ENCODE results near the gene CDC42BPB.

Gene CDC42BPB, protein sequence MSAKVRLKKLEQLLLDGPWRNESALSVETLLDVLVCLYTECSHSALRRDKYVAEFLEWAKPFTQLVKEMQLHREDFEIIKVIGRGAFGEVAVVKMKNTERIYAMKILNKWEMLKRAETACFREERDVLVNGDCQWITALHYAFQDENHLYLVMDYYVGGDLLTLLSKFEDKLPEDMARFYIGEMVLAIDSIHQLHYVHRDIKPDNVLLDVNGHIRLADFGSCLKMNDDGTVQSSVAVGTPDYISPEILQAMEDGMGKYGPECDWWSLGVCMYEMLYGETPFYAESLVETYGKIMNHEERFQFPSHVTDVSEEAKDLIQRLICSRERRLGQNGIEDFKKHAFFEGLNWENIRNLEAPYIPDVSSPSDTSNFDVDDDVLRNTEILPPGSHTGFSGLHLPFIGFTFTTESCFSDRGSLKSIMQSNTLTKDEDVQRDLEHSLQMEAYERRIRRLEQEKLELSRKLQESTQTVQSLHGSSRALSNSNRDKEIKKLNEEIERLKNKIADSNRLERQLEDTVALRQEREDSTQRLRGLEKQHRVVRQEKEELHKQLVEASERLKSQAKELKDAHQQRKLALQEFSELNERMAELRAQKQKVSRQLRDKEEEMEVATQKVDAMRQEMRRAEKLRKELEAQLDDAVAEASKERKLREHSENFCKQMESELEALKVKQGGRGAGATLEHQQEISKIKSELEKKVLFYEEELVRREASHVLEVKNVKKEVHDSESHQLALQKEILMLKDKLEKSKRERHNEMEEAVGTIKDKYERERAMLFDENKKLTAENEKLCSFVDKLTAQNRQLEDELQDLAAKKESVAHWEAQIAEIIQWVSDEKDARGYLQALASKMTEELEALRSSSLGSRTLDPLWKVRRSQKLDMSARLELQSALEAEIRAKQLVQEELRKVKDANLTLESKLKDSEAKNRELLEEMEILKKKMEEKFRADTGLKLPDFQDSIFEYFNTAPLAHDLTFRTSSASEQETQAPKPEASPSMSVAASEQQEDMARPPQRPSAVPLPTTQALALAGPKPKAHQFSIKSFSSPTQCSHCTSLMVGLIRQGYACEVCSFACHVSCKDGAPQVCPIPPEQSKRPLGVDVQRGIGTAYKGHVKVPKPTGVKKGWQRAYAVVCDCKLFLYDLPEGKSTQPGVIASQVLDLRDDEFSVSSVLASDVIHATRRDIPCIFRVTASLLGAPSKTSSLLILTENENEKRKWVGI (N-terminal part only)
- total RNA-seq, result 90.4 to 199 (median 120) reads per million in 18 experiments

DNA sequence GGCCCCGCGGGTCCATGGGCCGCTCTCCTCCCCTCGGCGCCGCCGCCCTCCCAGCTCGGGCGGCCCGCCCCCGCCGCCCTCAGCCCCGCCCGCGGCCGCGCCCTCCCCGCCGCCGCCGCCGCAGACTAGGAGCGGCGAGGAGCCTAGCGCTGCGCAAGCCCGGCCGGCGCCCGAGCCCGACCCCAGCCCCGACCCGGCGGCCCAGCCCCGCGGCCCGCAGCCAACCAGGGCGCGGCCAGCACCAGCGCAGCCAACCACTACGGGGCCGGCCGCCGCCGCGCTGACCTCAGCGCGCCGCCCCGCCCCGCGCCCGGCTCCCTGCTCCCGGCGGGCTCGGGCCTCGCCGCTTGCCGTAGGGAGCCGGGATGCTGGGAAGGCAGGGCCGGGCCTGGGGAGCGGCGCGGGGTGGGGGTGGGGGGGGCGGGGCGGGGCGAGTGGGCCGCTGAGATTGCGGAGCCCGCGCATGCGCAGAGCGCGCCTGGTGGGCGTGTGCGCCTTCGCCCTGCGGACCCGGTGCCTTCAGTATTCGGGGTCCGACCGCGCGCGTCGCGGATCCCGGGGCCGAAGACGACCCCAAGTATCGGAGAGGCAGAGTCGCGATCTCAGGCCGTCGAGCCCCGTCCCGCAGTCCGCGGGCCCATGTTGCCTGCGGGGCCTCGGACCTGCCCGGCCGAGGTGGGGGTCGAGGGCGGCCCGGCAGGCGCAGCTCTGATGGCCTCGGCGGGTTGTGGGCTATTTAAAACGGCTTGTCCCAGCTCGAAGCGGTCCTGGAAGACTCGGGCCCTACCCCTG is at the start of gene CDC42BPB:
Gene CDC42BPB, minus strand, starts transcription at position 178 of the 792 bp plus-strand sequence. CDS start 376 bp downstream, outside the sequence.
- peak; percentile 85 to 95 for DNase-seq

GRCh38 chr14:103105580-103106150 is 48.3 kb upstream of the CDC42BPB start:
- DNase-seq, result no peak

DNA sequence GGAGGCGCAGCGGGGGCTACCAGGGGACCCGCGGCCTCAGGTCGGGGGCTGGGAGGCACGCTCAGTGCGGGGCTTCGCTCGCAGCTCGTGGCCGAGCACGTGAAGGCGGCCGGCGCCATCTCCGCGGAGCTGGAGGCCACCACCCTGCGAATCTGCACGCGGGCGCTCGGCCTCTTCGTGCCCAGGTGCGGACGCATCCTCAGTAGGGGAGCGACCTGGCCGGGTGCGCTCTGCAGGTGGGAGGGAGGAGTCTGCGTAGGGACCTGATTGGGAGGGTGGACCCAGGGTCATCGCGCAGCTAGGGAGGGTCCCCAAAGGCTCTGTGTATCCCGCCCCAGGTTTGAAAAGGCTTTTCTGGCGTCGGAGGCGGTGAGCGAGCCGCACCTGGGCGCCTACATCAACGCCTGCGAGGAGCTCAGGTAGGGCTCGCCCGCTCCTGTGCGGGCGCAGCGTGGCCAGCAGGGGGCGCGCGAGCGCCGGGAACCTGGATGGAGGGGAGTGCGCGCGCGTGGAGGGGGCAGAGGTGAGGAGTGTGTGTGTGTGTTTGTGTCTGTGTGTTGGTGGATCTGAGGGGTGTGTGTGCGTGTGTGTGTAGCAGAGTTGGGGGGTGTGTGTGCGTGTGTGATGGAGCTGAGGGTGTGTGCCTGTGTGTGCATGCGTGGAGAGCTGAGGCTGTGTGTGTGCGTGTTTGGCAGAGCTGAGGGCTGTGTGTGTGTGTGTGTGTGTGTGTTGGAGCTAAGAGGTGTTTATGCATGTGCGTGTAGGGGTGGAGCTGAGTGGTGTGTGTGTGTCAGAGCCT is 47.5 kb upstream of the CDC42BPB start:
- DNase-seq, result peak; percentile 29 to 48

- no peak for DNase-seq
These were observed 47.0 kb upstream of the CDC42BPB start for GRCh38 chr14:103104389-103104653.

DNA sequence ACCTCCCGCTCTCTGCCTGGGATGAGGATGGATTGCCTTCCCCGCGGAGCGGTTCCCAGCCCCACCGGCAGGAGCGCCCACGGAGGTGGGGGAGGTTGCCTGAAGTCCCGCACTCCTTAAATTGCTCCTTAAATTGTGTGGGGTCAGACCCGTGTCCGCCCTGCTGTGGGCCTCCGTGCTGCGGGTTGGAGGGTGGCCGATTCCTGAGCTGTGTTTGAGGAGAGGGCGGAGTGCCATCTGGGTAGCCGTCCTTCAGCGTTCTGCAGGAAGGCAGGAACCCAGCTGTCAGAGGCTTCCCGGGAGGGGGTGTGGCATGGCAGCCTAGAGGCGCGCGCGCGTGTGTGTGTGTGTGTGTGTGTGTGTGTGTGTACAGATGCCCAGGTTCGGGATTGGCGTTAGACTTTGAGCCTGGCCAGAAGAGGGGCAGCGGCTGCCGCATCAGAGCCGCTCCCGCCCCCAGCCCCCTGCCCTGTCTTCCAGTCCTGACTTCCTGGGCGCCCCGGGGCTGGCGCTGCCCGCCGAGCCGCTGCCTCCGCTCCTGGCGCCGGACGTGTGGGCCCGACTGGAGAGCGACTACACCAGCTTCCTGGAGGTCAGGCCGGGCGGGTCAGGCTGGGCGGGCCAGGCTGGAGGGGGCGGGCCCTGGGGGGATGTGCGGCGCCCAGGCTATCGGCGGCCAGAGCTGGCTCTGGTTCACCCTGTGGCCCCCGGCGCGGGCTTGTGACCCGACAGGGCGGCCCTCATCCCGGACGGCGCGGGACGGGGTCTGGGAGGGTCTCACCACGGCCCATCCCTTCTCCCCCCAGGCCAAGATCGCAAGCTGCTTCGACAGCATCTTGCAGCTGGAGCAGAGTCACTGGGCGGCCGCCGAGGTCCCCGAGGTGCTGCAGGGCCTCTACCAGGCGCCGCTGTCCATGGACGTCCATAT is 46.4 kb upstream of the CDC42BPB start:
- DNase-seq, result peak; percentile 48 to 62

DNA sequence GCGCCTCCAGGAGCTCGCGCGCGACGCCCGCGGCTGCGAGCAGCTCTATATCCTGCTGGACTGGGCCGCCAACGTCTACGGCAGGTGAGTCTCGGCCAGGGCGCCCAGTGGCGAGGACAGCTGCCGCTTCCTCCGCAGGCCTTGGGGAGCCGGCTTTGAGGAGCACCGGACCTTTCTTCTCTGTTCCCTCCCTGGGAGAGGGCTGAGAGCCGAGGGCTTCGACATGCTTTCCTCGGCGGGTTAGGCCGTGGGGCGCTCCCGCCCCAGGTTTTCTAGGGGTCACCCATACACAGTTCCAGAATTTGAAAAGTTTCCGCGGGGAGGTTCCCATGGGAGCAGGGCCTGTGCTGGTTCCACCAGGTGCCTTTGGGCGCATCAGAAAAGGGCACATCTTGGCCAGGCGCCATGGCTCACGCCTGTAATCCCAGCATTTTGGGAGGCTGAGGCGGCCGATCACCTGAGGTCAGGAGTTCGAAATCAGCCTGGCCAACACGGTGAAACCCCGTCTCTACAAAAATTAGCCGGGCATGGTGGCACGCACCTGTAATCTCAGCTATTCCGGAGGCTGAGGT is 45.4 kb upstream of the CDC42BPB start:
- no peak for DNase-seq

DNA sequence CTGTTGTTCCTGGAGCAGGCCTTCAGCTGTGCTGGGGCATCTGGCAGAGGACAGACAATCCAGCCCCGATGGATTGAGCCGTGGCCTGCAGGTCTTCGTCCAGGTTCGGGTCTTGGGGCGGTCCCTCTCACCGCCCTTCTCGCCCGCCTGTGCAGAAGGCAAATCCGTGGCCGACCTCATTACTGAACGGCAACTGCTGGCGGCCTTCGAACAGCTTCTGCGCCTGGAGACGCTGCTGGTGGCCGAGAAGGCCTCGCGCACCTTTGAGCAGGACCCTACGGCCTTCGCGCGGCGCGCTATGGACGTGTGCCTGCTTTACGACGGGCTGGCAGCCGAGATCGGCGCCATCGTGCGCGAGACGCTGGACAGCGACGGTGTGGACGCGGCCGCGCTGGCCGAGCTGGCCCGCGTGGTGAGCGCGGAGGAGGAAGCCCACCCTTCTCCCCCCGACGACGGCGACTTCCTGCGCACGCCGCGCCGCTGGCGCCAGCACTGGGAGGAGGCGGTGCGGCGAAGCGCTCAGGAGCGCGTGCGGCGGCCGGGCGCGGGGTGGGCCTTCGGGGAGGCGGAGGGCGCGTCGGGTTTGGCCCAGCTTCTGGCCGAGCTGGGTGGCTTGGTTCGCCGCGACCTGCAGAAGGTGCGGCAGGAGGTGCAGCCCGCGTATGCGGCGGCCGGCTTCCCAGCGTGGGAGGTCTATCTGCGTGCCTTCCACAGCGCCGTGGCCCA is 44.8 kb upstream of the CDC42BPB start:
- no peak for DNase-seq

- DNase-seq, result no peak
These were observed 44.1 kb upstream of the CDC42BPB start for GRCh38 chr14:103101257-103101962.

DNA sequence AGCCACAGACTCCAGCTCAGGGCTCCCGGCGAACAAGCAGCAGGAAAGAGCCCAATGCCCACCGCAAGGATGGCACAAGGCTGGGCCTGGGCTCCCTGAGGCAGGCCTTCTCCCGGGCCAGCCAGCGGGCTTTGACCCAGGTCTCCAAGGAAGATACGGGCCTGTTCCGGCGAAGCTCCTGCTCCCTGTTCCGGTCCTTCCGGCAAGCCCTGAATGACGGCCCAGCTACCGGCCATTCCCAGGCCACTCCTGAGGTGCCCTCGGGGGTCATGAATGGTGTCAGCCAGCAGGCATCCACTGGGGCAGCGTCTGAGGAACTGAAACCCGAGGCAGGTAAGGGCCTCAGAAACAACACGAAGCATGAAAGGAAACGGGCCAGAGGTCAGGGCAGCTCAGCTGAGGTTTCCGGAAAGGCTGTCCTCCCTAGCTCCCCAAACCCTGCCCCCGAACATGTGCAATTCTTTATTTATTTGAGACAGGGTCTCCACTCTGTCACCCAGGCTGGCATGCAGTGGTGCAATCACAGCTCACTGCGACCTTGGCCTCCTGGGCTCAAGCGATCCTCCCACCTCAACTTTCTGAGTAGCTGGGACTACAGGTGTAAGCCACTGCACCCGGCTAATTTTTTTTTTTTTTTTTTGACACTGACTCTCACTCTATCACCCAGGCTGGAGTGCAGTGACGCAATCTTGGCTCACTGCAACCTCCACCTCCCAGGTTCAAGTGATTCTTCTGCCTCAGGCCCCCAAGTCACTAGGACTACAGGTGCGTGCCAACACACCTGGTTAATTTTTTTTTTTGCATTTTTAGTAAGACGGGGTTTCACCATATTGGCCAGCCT is 43.2 kb upstream of the CDC42BPB start:
- DNase-seq, result no peak

- no peak for DNase-seq
These were observed 42.5 kb upstream of the CDC42BPB start for GRCh38 chr14:103099733-103100280.

DNA sequence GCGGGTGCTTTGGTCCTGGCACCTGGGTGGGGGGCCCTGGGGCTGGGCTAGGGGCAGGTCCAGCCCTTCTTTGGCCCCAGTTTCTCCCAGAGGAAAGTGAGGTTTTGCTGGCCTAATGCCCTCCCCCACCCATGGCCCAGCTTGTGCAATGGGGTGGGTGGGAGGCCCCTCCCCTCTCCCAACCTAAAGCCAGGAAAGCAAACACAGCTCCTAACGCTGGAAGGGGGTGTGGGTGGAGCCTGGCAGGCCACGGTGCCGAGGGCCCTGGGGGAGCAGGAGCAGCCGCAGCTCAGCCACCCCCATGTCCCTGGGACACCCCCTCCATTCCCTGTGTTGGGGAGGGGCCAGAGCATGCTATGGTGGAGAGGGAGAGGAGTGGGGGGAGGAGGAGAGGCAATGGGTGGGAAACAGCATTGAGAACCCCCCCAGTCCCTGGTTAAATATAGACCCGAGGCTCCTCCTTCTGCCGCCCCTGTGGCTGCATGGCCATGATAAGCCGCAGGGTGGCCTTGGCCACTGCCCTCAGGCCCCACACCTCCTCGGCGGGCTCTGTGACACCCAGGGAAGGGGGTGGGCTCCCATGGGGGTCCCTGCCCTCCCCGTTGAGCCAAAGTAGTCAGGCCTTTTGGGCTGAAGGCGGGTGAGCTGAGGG is 41.9 kb upstream of the CDC42BPB start:
- no peak for DNase-seq

DNA sequence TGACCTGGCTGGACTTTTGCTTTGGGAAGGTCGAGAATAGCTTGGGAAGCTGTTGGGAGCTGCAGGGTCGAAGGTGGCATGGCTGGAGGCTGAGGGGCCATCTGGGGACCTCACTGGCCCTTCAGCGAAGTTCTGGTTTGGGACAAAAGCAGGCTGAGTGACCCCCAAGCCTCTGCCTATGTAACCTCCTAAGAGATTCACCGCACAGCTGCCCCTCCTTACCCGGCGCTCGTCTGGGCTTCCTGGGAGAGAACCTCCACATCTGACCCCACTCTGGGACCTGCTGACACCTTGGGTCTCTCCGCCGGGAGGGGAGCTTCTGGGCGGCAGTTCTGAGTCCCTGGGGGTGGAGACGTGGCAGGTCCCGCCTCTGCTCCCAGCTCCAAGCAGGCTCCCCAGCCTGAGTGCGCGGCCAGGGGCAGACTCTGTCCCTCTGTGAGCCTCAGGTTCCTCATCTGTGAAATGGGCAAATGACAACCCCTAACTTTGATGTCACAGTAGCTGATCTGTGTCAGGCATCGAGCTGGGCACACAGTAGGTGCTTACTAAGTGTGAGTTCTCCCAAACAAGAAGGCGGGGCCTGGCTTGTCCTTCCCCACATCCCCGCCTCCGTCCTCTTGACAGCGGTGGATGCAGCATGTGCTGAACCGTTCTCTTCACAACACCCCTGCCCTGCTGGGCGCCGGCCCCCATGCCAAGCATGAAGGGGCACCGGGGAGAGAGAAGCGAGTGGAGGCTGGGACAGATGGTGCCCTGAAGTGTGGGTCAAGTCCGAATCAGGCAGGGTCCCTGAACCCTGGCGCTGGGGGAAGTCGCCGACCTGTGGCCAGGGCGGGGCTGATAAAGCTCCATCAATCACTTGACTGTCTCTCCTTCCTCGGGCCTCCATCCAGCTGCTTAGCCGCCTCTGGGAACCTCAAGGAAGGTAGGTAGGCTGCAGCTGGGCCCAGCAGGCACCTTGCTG is 40.9 kb upstream of the CDC42BPB start:
- no peak for DNase-seq

DNA sequence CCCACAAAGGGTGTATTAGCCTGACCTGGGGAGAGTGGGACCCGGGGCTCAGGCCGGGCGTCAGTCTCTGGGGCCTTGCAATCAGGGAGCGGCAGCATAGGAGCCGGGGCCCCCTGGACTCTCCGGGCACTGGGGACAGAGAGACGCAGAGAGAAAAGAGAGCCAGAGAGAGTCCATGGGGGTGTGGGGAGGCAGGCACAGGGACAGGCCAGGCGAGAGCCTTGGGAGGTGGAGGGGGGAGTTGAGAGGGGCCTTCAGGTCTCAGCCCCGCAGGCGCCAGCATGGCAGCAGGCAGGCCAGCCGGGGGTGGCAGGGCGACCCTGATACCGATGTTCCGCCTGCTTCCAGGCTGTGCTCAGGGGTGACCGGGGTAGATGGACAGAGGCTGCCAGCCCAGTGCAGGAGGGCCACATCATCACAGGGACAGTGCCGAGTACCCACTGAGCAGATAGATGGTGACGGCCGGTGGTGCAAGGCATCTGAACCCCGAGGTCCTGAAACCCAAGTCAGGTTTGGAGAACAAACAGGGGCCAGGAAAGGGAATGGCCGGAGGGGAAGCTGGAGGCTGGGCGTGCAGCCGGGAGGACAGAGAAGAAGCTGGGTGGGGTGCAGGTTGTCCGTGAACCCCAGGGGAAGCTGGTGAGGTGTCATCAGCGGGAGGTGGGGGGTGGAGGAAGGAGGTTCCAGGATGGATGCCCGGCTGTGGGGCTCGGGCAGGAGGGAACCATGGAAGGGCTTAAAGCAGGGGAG is 40.1 kb upstream of the CDC42BPB start:
- no peak for DNase-seq

- no peak for DNase-seq
These were observed 39.0 kb upstream of the CDC42BPB start for GRCh38 chr14:103096387-103096786.

All from inflammatory macrophage (primary cell).